CD4-positive, alpha-beta T cell treated with Interleukin-2 at 100 ng/mL for 4 hours (primary cell): Measurements from ENCODE around the gene RBFOX2.
"Not testable (repeated sequence)": the region's sequence is repeated elsewhere in the genome, so short reads cannot be mapped to it uniquely, and the experiment has no call there.

Experiments
- DNase-seq: peaks from one replicate; pipeline ENCODE4 v3.0.0-alpha.2; 2020; ENCODE audit warnings: low spot score

The RBFOX2 gene

GRCh38 chr22:35734517-35734827 lies 294.2 kb downstream of the RBFOX2 start:
- no peak for DNase-seq

GRCh38 chr22:35733791-35734516 lies 294.7 kb downstream of the RBFOX2 start:
- no peak for DNase-seq

- DNase-seq: no peak
Observed at GRCh38 chr22:35733036-35733435, 295.6 kb downstream of the RBFOX2 start.

- DNase-seq: no peak
Observed at GRCh38 chr22:35732116-35732515, 296.5 kb downstream of the RBFOX2 start.

- no peak for DNase-seq
Observed at GRCh38 chr22:35731321-35731720, 297.3 kb downstream of the RBFOX2 start.

GRCh38 chr22:35729309-35729698 lies 299.3 kb downstream of the RBFOX2 start:
- no peak for DNase-seq

- DNase-seq: no peak
Observed at GRCh38 chr22:35728639-35729308, 299.9 kb downstream of the RBFOX2 start.

GRCh38 chr22:35727436-35727835 lies 301.2 kb downstream of the RBFOX2 start:
- DNase-seq: no peak

- DNase-seq: no peak
Observed at GRCh38 chr22:35726933-35727332, 301.7 kb downstream of the RBFOX2 start.

GRCh38 chr22:35726398-35726797 lies 302.2 kb downstream of the RBFOX2 start:
- no peak for DNase-seq

- no peak for DNase-seq
Observed at GRCh38 chr22:35725521-35725920, 303.1 kb downstream of the RBFOX2 start.

GRCh38 chr22:35721960-35722359 lies 306.7 kb downstream of the RBFOX2 start:
- DNase-seq: no peak

GRCh38 chr22:35719212-35719875 lies 309.3 kb downstream of the RBFOX2 start:
- DNase-seq: no peak

- no peak for DNase-seq
Observed at GRCh38 chr22:35717572-35717971, 311.1 kb downstream of the RBFOX2 start, which contains the start of gene APOL5. APOL5 (plus strand) TSS chr22:35717872; CDS start chr22:35717872, 0 bp downstream.

GRCh38 chr22:35712672-35713071 lies 316.0 kb downstream of the RBFOX2 start:
- no peak for DNase-seq

GRCh38 chr22:35711336-35711735 lies 317.3 kb downstream of the RBFOX2 start:
- DNase-seq: no peak

GRCh38 chr22:35708917-35709316 lies 319.7 kb downstream of the RBFOX2 start:
- no peak for DNase-seq

GRCh38 chr22:35708453-35708852 lies 320.2 kb downstream of the RBFOX2 start:
- DNase-seq: no peak

- no peak for DNase-seq
Observed at GRCh38 chr22:35705141-35705540, 323.5 kb downstream of the RBFOX2 start.

GRCh38 chr22:35703861-35704584 lies 324.6 kb downstream of the RBFOX2 start:
- DNase-seq: no peak

- not testable (repeated sequence) for DNase-seq
Observed at GRCh38 chr22:35699852-35700251, 328.8 kb downstream of the RBFOX2 start.

- no peak for DNase-seq
Observed at GRCh38 chr22:35697142-35697541, 331.5 kb downstream of the RBFOX2 start.

GRCh38 chr22:35695202-35695601 lies 333.4 kb downstream of the RBFOX2 start:
- no peak for DNase-seq
